HL-60 (cell line): ENCODE data around the gene MFSD1.

Experiments used
- CTCF ChIP-seq: IDR thresholded peaks from one replicate; pipeline ENCODE4 v1.5.1; 2011; ENCODE audit warnings: low read length, control low read depth, inconsistent platforms; ENCODE audit not compliant: insufficient read depth
- REST ChIP-seq: IDR thresholded peaks from 2 replicates; pipeline ENCODE4 v1.6.1; 2012; ENCODE audit warnings: low read depth; ENCODE audit not compliant: insufficient replicate concordance

GRCh38 chr3:158781191-158781590 is 20.7 kb upstream of the MFSD1 start:
- no peak for TF ChIP-seq REST
- no peak for TF ChIP-seq CTCF
